ENCODE results near the gene SPSB2. TPM values are rescaled to one million over a fixed set of nuclear protein-coding genes. Genes with fewer than 3 reads are reported as not detected.

The SPSB2 gene
- polyA plus RNA-seq, 4 donors, result 9.7 to 22.5 (median 12.7) TPM

GRCh38 chr12:6863586-6864321 lies 9.3 kb downstream of the SPSB2 start:
- DNase-seq (no peak), FAIRE-seq (no peak)
- Histone ChIP-seq H3K36me3 (ENCODE audit: control insufficient read depth in 3 of 3, insufficient read depth in 2 of 3, low read depth in 1 of 3, low read length in 3 of 3) (peaks cover 16 to 83% (median 18%) of the 10 kb centered on the region in 3 donors), H3K4me3 (ENCODE audit: low read depth in 1 of 3, low read length in 3 of 3) (no peak overlapping the region), H3K4me1 (ENCODE audit: control insufficient read depth in 3 of 3, insufficient read depth in 2 of 3, low read depth in 1 of 3, low read length in 2 of 3) (peaks cover 0 to 13% (median 0%) of the 10 kb centered on the region in 3 donors), H3K27me3 (ENCODE audit: control insufficient read depth in 3 of 3, insufficient read depth in 3 of 3, low read length in 3 of 3) (no peaks in the 10 kb centered on the region), H3K9me3 (ENCODE audit: control insufficient read depth in 2 of 2, insufficient read depth in 1 of 2, low read depth in 1 of 2, low read length in 1 of 2) (no peaks in the 10 kb centered on the region), H3K27ac (ENCODE audit: low read depth in 1 of 3, low read length in 2 of 3) (no peak overlapping the region)
- WGBS, 3 donors, result 96 to 97% (median 96%) methylated on average over 16 of the region's 16 CpGs

- Histone ChIP-seq H3K4me1 (ENCODE audit: control insufficient read depth in 3 of 3, insufficient read depth in 2 of 3, low read depth in 1 of 3, low read length in 2 of 3) (peaks cover 0 to 6% (median 0%) of the 10 kb centered on the region in 3 donors), H3K9me3 (ENCODE audit: control insufficient read depth in 2 of 2, insufficient read depth in 1 of 2, low read depth in 1 of 2, low read length in 1 of 2) (no peaks in the 10 kb centered on the region), H3K4me3 (ENCODE audit: low read depth in 1 of 3, low read length in 3 of 3) (no peak overlapping the region), H3K36me3 (ENCODE audit: control insufficient read depth in 3 of 3, insufficient read depth in 2 of 3, low read depth in 1 of 3, low read length in 3 of 3) (peaks cover 19 to 82% (median 23%) of the 10 kb centered on the region in 3 donors), H3K27me3 (ENCODE audit: control insufficient read depth in 3 of 3, insufficient read depth in 3 of 3, low read length in 3 of 3) (no peaks in the 10 kb centered on the region), H3K27ac (ENCODE audit: low read depth in 1 of 3, low read length in 2 of 3) (no peak overlapping the region)
- 89 to 96% (median 90%) methylated on average over 11 of the region's 11 CpGs for WGBS, 3 donors
- no peak for FAIRE-seq
- no peak for DNase-seq
Observed at GRCh38 chr12:6863033-6863432, 10.1 kb downstream of the SPSB2 start.

- DNase-seq, result no peak
- H3K36me3 ChIP-seq (ENCODE audit: control insufficient read depth in 3 of 3, insufficient read depth in 2 of 3, low read depth in 1 of 3, low read length in 3 of 3), result peaks cover 23 to 92% (median 25%) of the 10 kb centered on the region in 3 donors
- 94 to 96% (median 94%) methylated on average over 9 of the region's 9 CpGs for WGBS, 3 donors
- no peak overlapping the region for H3K4me3 ChIP-seq (ENCODE audit: low read depth in 1 of 3, low read length in 3 of 3)
- H3K9me3 ChIP-seq (ENCODE audit: control insufficient read depth in 2 of 2, insufficient read depth in 1 of 2, low read depth in 1 of 2, low read length in 1 of 2), result no peaks in the 10 kb centered on the region
- no peak overlapping the region for H3K27ac ChIP-seq (ENCODE audit: low read depth in 1 of 3, low read length in 2 of 3)
- no peaks in the 10 kb centered on the region for H3K4me1 ChIP-seq (ENCODE audit: control insufficient read depth in 3 of 3, insufficient read depth in 2 of 3, low read depth in 1 of 3, low read length in 2 of 3)
- no peak for FAIRE-seq
- H3K27me3 ChIP-seq (ENCODE audit: control insufficient read depth in 3 of 3, insufficient read depth in 3 of 3, low read length in 3 of 3), result no peaks in the 10 kb centered on the region
Observed at GRCh38 chr12:6861391-6861790, 11.7 kb downstream of the SPSB2 start.

GRCh38 chr12:6860942-6861341 lies 12.2 kb downstream of the SPSB2 start:
- Histone ChIP-seq H3K27ac (ENCODE audit: low read depth in 1 of 3, low read length in 2 of 3) (no peak overlapping the region), H3K4me3 (ENCODE audit: low read depth in 1 of 3, low read length in 3 of 3) (no peak overlapping the region), H3K9me3 (ENCODE audit: control insufficient read depth in 2 of 2, insufficient read depth in 1 of 2, low read depth in 1 of 2, low read length in 1 of 2) (no peaks in the 10 kb centered on the region), H3K27me3 (ENCODE audit: control insufficient read depth in 3 of 3, insufficient read depth in 3 of 3, low read length in 3 of 3) (no peaks in the 10 kb centered on the region), H3K36me3 (ENCODE audit: control insufficient read depth in 3 of 3, insufficient read depth in 2 of 3, low read depth in 1 of 3, low read length in 3 of 3) (peaks cover 23 to 92% (median 25%) of the 10 kb centered on the region in 3 donors), H3K4me1 (ENCODE audit: control insufficient read depth in 3 of 3, insufficient read depth in 2 of 3, low read depth in 1 of 3, low read length in 2 of 3) (no peaks in the 10 kb centered on the region)
- FAIRE-seq (no peak), DNase-seq (no peak)
- WGBS, 3 donors, result 94 to 98% (median 96%) methylated on average over 7 of the region's 7 CpGs

GRCh38 chr12:6860116-6860515 lies 13.0 kb downstream of the SPSB2 start:
- H3K36me3 ChIP-seq (ENCODE audit: control insufficient read depth in 3 of 3, insufficient read depth in 2 of 3, low read depth in 1 of 3, low read length in 3 of 3), result peaks cover 23 to 91% (median 27%) of the 10 kb centered on the region in 3 donors
- H3K9me3 ChIP-seq (ENCODE audit: control insufficient read depth in 2 of 2, insufficient read depth in 1 of 2, low read depth in 1 of 2, low read length in 1 of 2), result no peaks in the 10 kb centered on the region
- H3K4me3 ChIP-seq (ENCODE audit: low read depth in 1 of 3, low read length in 3 of 3), result no peak overlapping the region
- DNase-seq, result no peak
- no peaks in the 10 kb centered on the region for H3K4me1 ChIP-seq (ENCODE audit: control insufficient read depth in 3 of 3, insufficient read depth in 2 of 3, low read depth in 1 of 3, low read length in 2 of 3)
- no peaks in the 10 kb centered on the region for H3K27me3 ChIP-seq (ENCODE audit: control insufficient read depth in 3 of 3, insufficient read depth in 3 of 3, low read length in 3 of 3)
- 94 to 97% (median 96%) methylated on average over 9 of the region's 9 CpGs for WGBS, 3 donors
- H3K27ac ChIP-seq (ENCODE audit: low read depth in 1 of 3, low read length in 2 of 3), result no peak overlapping the region
- FAIRE-seq, result no peak

- H3K9me3 ChIP-seq (ENCODE audit: control insufficient read depth in 2 of 2, insufficient read depth in 1 of 2, low read depth in 1 of 2, low read length in 1 of 2), result no peaks in the 10 kb centered on the region
- WGBS, 3 donors, result 94 to 100% (median 95%) methylated on average over 2 of the region's 2 CpGs
- peaks cover 18 to 86% (median 24%) of the 10 kb centered on the region in 3 donors for H3K36me3 ChIP-seq (ENCODE audit: control insufficient read depth in 3 of 3, insufficient read depth in 2 of 3, low read depth in 1 of 3, low read length in 3 of 3)
- no peaks in the 10 kb centered on the region for H3K27me3 ChIP-seq (ENCODE audit: control insufficient read depth in 3 of 3, insufficient read depth in 3 of 3, low read length in 3 of 3)
- H3K4me1 ChIP-seq (ENCODE audit: control insufficient read depth in 3 of 3, insufficient read depth in 2 of 3, low read depth in 1 of 3, low read length in 2 of 3), result peaks cover 0 to 2% (median 0%) of the 10 kb centered on the region in 3 donors
- no peak overlapping the region for H3K27ac ChIP-seq (ENCODE audit: low read depth in 1 of 3, low read length in 2 of 3)
- no peak for DNase-seq
- FAIRE-seq, result no peak
- no peak overlapping the region for H3K4me3 ChIP-seq (ENCODE audit: low read depth in 1 of 3, low read length in 3 of 3)
Observed at GRCh38 chr12:6858799-6859198, 14.3 kb downstream of the SPSB2 start.

GRCh38 chr12:6855322-6855721 lies 17.8 kb downstream of the SPSB2 start:
- no peak overlapping the region for H3K4me3 ChIP-seq (ENCODE audit: low read depth in 1 of 3, low read length in 3 of 3)
- H3K4me1 ChIP-seq (ENCODE audit: control insufficient read depth in 3 of 3, insufficient read depth in 2 of 3, low read depth in 1 of 3, low read length in 2 of 3), result peaks cover 0 to 17% (median 5%) of the 10 kb centered on the region in 3 donors
- H3K9me3 ChIP-seq (ENCODE audit: control insufficient read depth in 2 of 2, insufficient read depth in 1 of 2, low read depth in 1 of 2, low read length in 1 of 2), result no peaks in the 10 kb centered on the region
- H3K27ac ChIP-seq (ENCODE audit: low read depth in 1 of 3, low read length in 2 of 3), result no peak overlapping the region
- peaks cover 12 to 56% (median 12%) of the 10 kb centered on the region in 3 donors for H3K36me3 ChIP-seq (ENCODE audit: control insufficient read depth in 3 of 3, insufficient read depth in 2 of 3, low read depth in 1 of 3, low read length in 3 of 3)
- no peaks in the 10 kb centered on the region for H3K27me3 ChIP-seq (ENCODE audit: control insufficient read depth in 3 of 3, insufficient read depth in 3 of 3, low read length in 3 of 3)
- DNase-seq (no peak), FAIRE-seq (no peak)
- WGBS, 3 donors, result 92 to 95% (median 93%) methylated on average over 14 of the region's 14 CpGs

GRCh38 chr12:6854036-6854435 lies 19.1 kb downstream of the SPSB2 start:
- Histone ChIP-seq H3K4me3 (ENCODE audit: low read depth in 1 of 3, low read length in 3 of 3) (no peak overlapping the region), H3K36me3 (ENCODE audit: control insufficient read depth in 3 of 3, insufficient read depth in 2 of 3, low read depth in 1 of 3, low read length in 3 of 3) (peaks cover 6 to 55% (median 11%) of the 10 kb centered on the region in 3 donors), H3K27me3 (ENCODE audit: control insufficient read depth in 3 of 3, insufficient read depth in 3 of 3, low read length in 3 of 3) (no peaks in the 10 kb centered on the region), H3K9me3 (ENCODE audit: control insufficient read depth in 2 of 2, insufficient read depth in 1 of 2, low read depth in 1 of 2, low read length in 1 of 2) (no peaks in the 10 kb centered on the region), H3K4me1 (ENCODE audit: control insufficient read depth in 3 of 3, insufficient read depth in 2 of 3, low read depth in 1 of 3, low read length in 2 of 3) (peaks cover 0 to 27% (median 5%) of the 10 kb centered on the region in 3 donors), H3K27ac (ENCODE audit: low read depth in 1 of 3, low read length in 2 of 3) (no peak overlapping the region)
- FAIRE-seq (no peak), DNase-seq (no peak)
- WGBS, 3 donors, result 76 to 82% (median 80%) methylated on average over 6 of the region's 6 CpGs

Measured in small intestine (tissue), 7 donors.